HepG2 (cell line): Measurements from ENCODE around the gene ZFAND3. TPM values are rescaled to one million over a fixed set of nuclear protein-coding genes. Genes with fewer than 3 reads are reported as not detected.

Experiments used
- ARID5B ChIP-seq: IDR thresholded peaks from 2 replicates; pipeline ENCODE4 v1.4.0; 2020; ENCODE audit warnings: mild to moderate bottlenecking, missing genetic modification reagents
- ELF3 ChIP-seq: IDR thresholded peaks from 2 replicates; pipeline ENCODE4 v1.6.1; 2016; ENCODE audit warnings: missing genetic modification reagents, missing compliant biosample characterization
- GFI1 ChIP-seq: sonication (generic); formaldehyde crosslinking; IDR thresholded peaks from 2 replicates; pipeline ENCODE4 v1.5.0; 2020; ENCODE audit warnings: missing genetic modification reagents, mild to moderate bottlenecking, borderline replicate concordance
- GPBP1L1 ChIP-seq: sonication (generic); formaldehyde crosslinking; IDR thresholded peaks from 2 replicates; pipeline ENCODE4 v1.5.0; 2020; ENCODE audit warnings: mild to moderate bottlenecking, missing genetic modification reagents
- HHEX ChIP-seq: IDR thresholded peaks from 2 replicates; pipeline ENCODE4 v1.6.1; 2016; ENCODE audit warnings: control low read depth
- HMG20A ChIP-seq: IDR thresholded peaks from 2 replicates; pipeline ENCODE4 v1.6.1; 2016; ENCODE audit warnings: borderline replicate concordance
- HNF1A ChIP-seq, 2 experiments: sonication (generic) in 1 of 2; formaldehyde crosslinking in 1 of 2; IDR thresholded peaks; 2 replicates each; pipeline versions ENCODE4 v1.4.0 to v1.6.1; 2016 to 2020; ENCODE audit warnings: borderline replicate concordance in 1 of 2, low read depth in 1 of 2, mild to moderate bottlenecking in 1 of 2, missing genetic modification reagents in 1 of 2
- IRF9 ChIP-seq: sonication (generic); formaldehyde crosslinking; IDR thresholded peaks from 2 replicates; pipeline ENCODE4 v1.8.0; 2022; ENCODE audit warnings: missing genetic modification reagents, mild to moderate bottlenecking, borderline replicate concordance
- ISL2 ChIP-seq: sonication (generic); formaldehyde crosslinking; IDR thresholded peaks from 2 replicates; pipeline ENCODE4 v1.5.0; 2020; ENCODE audit warnings: missing genetic modification reagents
- SRSF1 ChIP-seq: fragments of 200-400 bp; formaldehyde crosslinking; optimal IDR thresholded peaks from 2 replicates; pipeline ENCODE3; 2017; ENCODE audit warnings: mild to moderate bottlenecking, low read depth, low read length, moderate library complexity
- THAP11 ChIP-seq: IDR thresholded peaks from 2 replicates; pipeline ENCODE4 v1.6.1; 2016; ENCODE audit warnings: missing biosample characterization, missing genetic modification reagents
- TRIM24 ChIP-seq: sonication (generic); formaldehyde crosslinking; IDR thresholded peaks from 2 replicates; pipeline ENCODE4 v1.8.0; 2022; ENCODE audit warnings: mild to moderate bottlenecking, missing genetic modification reagents
- ZNF557 ChIP-seq: sonication (generic); formaldehyde crosslinking; IDR thresholded peaks from 2 replicates; pipeline ENCODE4 v1.4.0; 2020; ENCODE audit warnings: missing genetic modification reagents
- ZNF597 ChIP-seq: sonication (generic); formaldehyde crosslinking; IDR thresholded peaks from 2 replicates; pipeline ENCODE4 v1.5.0; 2020; ENCODE audit warnings: missing genetic modification reagents
- ZNF749 ChIP-seq: sonication (generic); formaldehyde crosslinking; IDR thresholded peaks from 2 replicates; pipeline ENCODE4 v1.8.0; 2022; ENCODE audit warnings: mild to moderate bottlenecking, missing genetic modification reagents, moderate library complexity, borderline replicate concordance
- ZNF761 ChIP-seq: sonication (generic); formaldehyde crosslinking; conservative IDR thresholded peaks from 2 replicates; pipeline ENCODE4 v1.4.0; 2020; ENCODE audit warnings: mild to moderate bottlenecking, missing genetic modification reagents
- ZNF766 ChIP-seq: sonication (generic); formaldehyde crosslinking; IDR thresholded peaks from 2 replicates; pipeline ENCODE4 v1.5.0; 2020; ENCODE audit warnings: missing genetic modification reagents, borderline replicate concordance
- polyA plus RNA-seq, 8 experiments: library from polyadenylated mRNA; depleted of rRNA in 3 of 8; stranded (reverse) in 7 of 8; unstranded in 1 of 8; fragments of >200 nt; fragmentation: Illumina TruSeq in 4 of 8; extraction: Trizol in 4 of 8; gene quantifications; 2 replicates each; pipeline versions ENCODE4 v1.2.1 to v1.2.3, GENCODE V29; 2011 to 2016; ENCODE audit warnings: low read depth in 4 of 8, missing spikeins in 1 of 8, mixed read lengths in 1 of 8; ENCODE audit not compliant: insufficient read depth in 1 of 8
- total RNA-seq, 5 experiments: library from RNA; depleted of rRNA; stranded (reverse); fragments of >200 nt; fragmentation: Illumina TruSeq; extraction: Trizol; gene quantifications; 2 replicates each; pipeline ENCODE4 v1.2.3, GENCODE V29; 2016; ENCODE audit warnings: low read depth in 1 of 5

The ZFAND3 gene
- total and polyA plus RNA-seq, 2 of the 13 experiments (the other 11 are each of a cell fraction or from before 2014, with no cell fraction given), result 16.4 to 17.1 TPM

GRCh38 chr6:38045701-38046305 is 226.3 kb downstream of the ZFAND3 start (continued):
- TF ChIP-seq HHEX (peak; percentile 21; the same call in 1 of the 2 replicates), ZNF597 (no peak), THAP11 (CRISPR knock-in tag) (peak; percentile 43), HNF1A (IDR thresholded peaks at IDR 0.05; ENCODE audit: low read depth) (peak; percentile 84), HNF1A (CRISPR knock-in tag; IDR thresholded peaks at IDR 0.05; ENCODE audit: borderline replicate concordance) (peak; percentile 89; the same call in 1 of the 2 replicates), ZNF749 (CRISPR knock-in tag) (no peak), ISL2 (CRISPR knock-in tag) (peak; percentile 91), ELF3 (peak; percentile 72), HMG20A (CRISPR knock-in tag) (peak; percentile 85; the same call in 1 of the 2 replicates), ARID5B (CRISPR knock-in tag) (peak; percentile 95), ZNF766 (CRISPR knock-in tag) (no peak), ZNF761 (CRISPR knock-in tag) (no peak), GPBP1L1 (no peak), ZNF557 (CRISPR knock-in tag) (no peak), IRF9 (CRISPR knock-in tag) (no peak), GFI1 (CRISPR knock-in tag) (peak; percentile 80), TRIM24 (CRISPR knock-in tag) (no peak), SRSF1 (no peak)
